GM18907 (cell line): Measurements from ENCODE around the gene CAMK4.
A peak's percentile ranks its signal among the peaks of the same experiment; 100 is the strongest.

Experiments
- ATAC-seq: cut with Tn5 transposase; IDR thresholded peaks from one replicate; pipeline ENCODE4 v1.9.1; 2021; ENCODE audit warnings: mild to moderate bottlenecking, moderate library complexity; ENCODE audit not compliant: unreplicated experiment

The CAMK4 gene

GRCh38 chr5:111229221-111229835 lies 5.1 kb downstream of the CAMK4 start:
- ATAC-seq, result no peak

GRCh38 chr5:111229871-111230810 lies 6.0 kb downstream of the CAMK4 start:
- peak; percentile 41 for ATAC-seq

- no peak for ATAC-seq
Observed at GRCh38 chr5:111231119-111231518, 6.9 kb downstream of the CAMK4 start.

GRCh38 chr5:111232311-111233051 lies 8.3 kb downstream of the CAMK4 start:
- ATAC-seq, result no peak

- no peak for ATAC-seq
Observed at GRCh38 chr5:111233052-111233374, 8.8 kb downstream of the CAMK4 start.

GRCh38 chr5:111234125-111234524 lies 9.9 kb downstream of the CAMK4 start:
- ATAC-seq, result peak; percentile 29

- ATAC-seq, result no peak
Observed at GRCh38 chr5:111235635-111236034, 11.5 kb downstream of the CAMK4 start.

- ATAC-seq, result no peak
Observed at GRCh38 chr5:111236348-111236747, 12.2 kb downstream of the CAMK4 start.

- no peak for ATAC-seq
Observed at GRCh38 chr5:111236995-111237394, 12.8 kb downstream of the CAMK4 start.

- no peak for ATAC-seq
Observed at GRCh38 chr5:111237470-111237869, 13.3 kb downstream of the CAMK4 start.

GRCh38 chr5:111238431-111239225 lies 14.4 kb downstream of the CAMK4 start:
- ATAC-seq, result no peak

- ATAC-seq, result no peak
Observed at GRCh38 chr5:111241696-111242095, 17.5 kb downstream of the CAMK4 start.

GRCh38 chr5:111242606-111243005 lies 18.4 kb downstream of the CAMK4 start:
- ATAC-seq, result no peak

- ATAC-seq, result no peak
Observed at GRCh38 chr5:111243318-111243717, 19.1 kb downstream of the CAMK4 start.

- ATAC-seq, result no peak
Observed at GRCh38 chr5:111245654-111246053, 21.5 kb downstream of the CAMK4 start.

GRCh38 chr5:111246459-111246858 lies 22.3 kb downstream of the CAMK4 start:
- ATAC-seq, result no peak

GRCh38 chr5:111248571-111248970 lies 24.4 kb downstream of the CAMK4 start:
- no peak for ATAC-seq

- no peak for ATAC-seq
Observed at GRCh38 chr5:111251921-111252320, 27.7 kb downstream of the CAMK4 start.

- peak; percentile 59 for ATAC-seq
Observed at GRCh38 chr5:111252799-111253545, 28.8 kb downstream of the CAMK4 start.

GRCh38 chr5:111254613-111255012 lies 30.4 kb downstream of the CAMK4 start:
- peak; percentile 89 for ATAC-seq
